GM19351 (cell line): ENCODE data around the gene UQCRQ.

Source experiments
- ATAC-seq: cut with Tn5 transposase; IDR thresholded peaks from one replicate; pipeline ENCODE4 v1.9.1; 2021; ENCODE audit warnings: mild to moderate bottlenecking, moderate library complexity; ENCODE audit not compliant: unreplicated experiment

The UQCRQ gene

DNA sequence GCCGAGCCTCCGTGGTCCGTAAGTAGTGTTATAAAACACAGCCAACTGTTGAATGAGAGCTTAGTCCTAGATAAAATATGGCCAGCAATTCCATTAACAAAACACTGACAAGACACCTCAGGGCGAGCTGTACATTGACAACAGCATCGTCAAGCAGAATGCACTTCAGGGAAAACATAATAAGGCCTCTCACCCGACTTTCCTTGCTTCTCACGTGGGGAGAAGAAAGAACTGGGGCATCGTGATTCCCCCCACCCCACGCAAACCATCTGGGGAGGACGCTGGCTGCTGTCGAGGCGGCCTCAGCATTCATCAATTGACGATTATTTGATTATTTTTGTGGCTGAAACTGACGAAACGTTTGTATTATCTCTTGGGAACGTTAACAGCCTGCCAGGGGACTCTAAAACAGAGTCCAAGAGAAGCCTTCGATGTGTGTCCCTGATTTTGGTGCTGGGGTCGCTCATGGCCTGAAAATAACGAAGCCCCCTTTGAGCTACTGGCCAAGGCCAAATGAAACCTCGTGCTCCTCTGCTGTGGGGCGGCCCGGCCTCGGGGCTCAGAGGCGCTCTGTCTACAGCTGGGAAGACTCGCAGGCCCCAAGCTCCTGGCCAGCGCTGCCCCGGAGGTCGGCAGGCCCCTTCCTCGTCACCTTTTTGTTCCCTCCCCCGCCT is 637 bp upstream of the UQCRQ start:
- ATAC-seq = peak; percentile 24

DNA sequence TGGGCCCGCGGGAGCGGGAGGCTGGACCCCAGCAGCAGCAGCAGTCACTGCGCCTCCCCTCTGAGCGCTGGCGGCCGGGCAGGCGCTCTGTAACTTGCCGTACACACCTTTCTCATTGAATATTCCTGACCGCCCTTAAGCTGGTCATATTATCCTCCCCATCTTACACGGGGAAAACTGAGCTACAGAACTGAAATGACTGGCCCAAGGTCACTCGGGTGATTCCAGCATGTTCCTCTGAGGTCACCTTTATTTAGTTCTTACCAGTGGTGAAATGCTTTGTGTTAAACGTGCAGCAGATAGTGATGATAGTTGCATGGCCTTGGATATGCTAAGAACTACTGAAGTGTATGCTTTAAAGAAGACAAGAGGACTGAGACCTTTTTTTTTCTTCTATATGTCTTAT is 607 bp downstream of the UQCRQ start:
- peak; percentile 11 for ATAC-seq

DNA sequence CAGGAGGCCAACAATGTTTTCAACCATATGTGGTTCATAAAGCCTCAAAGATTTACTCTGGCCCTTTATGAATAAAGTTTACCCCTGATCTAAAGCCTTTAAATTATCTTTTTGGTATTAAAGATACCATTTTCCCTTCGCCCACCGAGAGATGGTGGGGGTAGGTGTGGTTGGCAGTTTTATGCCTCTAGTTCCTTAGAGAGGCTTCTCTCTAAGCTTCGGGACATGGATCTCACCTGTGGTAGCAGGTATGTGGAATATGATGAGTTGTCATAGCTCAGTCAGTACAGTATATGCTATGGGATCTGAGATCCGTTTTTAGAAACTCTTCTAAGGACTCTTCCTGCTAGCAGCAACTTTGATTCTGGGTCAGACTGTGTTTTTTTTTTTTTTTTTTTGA is 2.3 kb downstream of the UQCRQ start:
- no peak for ATAC-seq

DNA sequence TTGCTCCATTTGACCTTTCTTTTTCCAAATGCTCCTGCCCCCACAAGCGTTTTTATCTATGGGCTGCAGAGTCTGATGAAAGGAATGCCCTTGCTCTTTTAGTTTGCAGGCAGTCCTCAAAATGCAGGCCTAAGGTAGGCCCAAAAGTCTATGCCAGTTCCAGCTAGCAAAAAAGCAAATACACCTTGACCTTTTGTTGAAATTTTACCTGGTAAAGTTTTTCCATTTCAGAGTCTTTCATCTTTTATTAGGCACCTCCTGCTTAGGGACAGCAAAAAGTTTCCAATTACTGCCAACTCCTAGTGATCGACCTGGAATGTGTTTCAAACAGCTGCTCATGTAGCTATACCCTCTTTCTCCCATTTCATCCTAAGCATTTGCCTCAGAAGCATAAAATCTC is 4.4 kb downstream of the UQCRQ start:
- no peak for ATAC-seq

DNA sequence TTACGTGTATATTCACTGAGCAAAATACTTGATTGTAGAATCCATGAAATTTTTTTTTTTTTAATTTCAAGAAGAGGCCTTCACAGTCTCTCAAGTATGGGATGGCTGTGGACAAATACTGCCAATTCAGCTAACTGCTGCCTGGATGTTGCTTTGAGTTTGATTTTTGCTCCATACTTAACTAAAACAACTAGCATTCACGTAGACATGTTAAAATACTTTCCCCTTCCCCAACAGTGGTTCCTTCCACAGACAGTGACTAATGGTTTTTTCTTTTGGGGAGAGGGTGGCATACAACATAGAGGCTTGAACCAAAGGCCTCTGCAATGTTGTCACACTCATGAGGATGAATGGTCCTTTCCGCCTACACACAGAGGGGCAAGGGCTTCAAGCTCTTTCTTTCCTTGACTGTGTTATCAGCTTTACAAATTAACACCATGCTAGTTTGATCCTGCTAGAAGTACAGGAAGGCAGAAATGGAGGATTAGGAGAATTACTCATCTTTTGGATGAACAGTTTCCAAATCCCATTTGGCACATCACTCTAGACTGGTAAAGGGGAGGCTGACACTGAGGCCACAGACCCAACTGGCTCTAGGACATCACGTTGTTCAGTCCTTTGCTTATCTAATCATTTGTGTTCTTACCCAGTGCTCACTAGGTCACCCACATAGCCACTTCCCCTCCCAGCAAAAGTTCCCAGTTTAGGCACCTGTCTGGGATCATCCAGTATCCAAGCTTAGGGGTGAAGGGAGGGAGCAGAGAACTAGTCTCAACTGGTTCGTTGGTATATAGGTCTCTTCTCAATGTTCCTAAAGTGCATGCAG is 5.2 kb downstream of the UQCRQ start:
- ATAC-seq = no peak

DNA sequence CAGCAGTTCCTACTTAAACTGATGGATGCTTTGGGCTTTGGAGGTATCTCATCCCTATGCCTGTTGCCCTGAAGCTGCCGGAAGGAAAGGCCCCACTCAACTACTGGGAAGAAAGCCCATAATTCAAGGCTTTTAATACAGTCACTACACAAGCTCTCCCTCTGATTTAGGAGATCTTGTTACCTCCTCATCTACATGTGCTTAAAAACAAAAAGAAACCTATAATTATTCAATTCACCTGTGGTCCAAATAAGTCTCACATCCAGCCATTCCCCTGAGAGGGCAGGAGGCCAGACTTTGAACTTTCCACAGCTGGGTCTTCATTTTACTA is 6.3 kb downstream of the UQCRQ start:
- no peak for ATAC-seq

DNA sequence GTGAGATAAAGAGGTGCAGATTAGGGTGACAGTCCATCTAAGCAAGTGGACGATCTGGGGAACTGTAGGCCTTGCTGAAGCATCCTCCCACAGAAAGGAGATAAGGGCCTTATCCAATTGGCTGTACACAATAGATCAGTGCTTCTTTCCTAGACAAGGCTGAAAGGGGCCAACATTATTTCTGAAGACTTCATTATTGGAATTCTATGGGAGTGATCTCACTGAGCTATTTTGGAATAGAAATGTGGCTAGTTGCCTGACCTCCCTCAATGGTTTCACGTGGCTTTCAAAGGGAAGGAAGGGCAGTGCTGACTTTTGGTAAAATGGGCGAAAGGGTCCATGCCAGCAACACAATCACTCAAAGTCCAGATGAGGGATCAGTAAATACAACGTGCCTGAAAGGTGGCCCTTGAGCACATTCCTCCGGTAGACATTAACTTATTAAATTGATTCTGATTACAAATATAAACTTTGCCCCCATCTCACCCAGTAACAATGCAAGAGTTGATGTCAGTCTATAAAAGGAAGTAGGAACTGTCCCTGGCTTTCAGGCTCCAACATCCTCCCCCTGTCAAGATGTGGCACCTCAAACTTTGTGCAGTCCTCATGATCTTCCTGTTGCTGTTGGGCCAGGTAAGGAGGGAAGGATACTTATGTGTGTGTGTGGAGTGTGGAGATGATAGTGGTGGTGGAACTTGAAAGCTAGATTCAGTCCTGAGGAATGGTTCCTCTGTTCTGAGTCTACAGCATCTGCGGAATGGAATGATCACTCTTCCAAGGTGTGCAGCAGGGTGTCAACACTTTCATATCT is 6.9 kb downstream of the UQCRQ start, which contains the start of gene LEAP2:
Gene LEAP2 (plus strand): TSS at position 550 of the 811 bp plus-strand sequence. CDS start 27 bp downstream, at position 577.
- ATAC-seq = no peak

DNA sequence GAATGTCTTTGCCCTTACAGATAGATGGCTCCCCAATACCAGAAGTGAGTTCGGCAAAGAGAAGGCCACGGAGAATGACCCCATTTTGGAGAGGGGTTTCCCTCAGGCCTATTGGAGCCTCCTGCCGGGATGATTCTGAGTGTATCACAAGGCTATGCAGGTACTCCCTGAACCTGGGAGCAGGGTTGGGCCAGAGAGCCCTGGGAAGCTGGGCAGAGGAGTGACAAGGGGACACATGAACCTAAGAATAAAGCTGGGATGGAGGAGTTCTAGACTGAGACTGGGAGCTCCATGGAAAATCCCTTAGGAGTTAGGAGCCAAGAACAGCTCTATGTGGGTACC is 7.5 kb downstream of the UQCRQ start:
- no peak for ATAC-seq

DNA sequence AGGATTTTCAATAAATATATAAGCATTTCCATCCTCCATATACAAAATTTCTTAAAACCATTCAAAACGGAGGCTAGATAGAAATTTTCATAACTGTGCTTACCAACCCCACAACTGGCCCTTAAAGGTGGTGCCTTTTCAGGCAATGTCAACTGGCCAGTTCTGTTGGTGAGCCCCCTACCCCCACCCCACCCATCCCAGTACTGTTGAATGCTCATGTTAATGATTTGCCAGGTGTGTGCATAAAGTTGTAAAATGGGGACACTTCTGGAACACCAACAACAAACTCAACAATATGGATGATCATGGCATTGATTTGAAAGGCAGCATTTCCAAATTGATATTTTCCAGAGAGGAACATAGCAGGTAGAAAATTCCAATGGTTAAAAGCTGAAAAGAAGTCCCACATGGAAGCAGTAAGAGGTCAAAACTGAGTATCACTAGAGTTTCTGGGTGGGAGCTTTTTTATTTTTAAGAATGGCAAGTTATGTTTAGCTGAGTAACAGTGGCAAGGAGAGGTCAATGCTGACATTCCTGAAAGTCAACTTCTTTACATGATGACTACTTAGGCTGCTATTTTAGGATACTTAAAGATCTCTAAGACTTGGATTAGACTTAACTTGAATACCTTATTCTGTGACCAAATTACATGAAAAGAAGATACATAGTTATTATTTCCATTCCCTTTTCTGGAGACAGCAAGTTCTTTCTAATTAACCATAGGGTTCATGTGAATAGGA is 9.7 kb downstream of the UQCRQ start:
- no peak for ATAC-seq

DNA sequence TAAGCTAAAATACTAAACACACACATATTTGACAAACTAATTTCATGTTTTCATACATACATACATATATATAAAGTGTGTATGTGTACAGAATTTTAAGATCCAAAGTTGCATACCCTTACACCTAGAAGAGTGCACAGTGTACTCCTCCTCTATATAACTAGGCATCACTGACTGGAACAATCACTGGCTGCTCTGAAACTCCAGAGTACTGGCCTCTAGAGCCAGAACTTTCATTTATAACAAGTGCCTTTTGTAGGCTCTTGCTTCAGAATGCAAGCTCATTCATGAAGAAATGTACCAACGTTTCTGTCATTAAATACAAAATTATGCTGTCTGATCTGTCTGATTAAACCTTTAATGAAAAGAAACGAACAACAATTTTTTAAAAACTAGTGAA is 11.0 kb downstream of the UQCRQ start:
- no peak for ATAC-seq

DNA sequence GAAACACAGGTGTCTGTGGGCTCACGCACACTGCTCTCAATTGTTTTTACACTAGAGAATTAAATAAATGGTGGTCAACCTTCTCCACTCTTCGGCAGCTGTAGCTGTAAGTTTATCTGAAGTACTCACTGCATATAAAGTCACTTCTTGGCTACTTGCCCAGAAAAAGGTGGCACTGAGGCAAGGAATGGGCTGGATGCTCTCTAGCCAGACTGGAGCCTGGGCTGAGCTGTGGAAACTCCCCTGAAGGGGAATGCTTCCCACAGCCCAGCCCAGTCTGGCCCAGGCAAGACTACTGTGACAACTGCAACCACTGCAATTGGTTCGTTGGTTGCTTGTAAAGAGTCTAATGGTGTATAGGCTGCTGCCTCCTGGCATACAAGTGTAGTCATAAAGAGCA is 11.5 kb downstream of the UQCRQ start:
- no peak for ATAC-seq

DNA sequence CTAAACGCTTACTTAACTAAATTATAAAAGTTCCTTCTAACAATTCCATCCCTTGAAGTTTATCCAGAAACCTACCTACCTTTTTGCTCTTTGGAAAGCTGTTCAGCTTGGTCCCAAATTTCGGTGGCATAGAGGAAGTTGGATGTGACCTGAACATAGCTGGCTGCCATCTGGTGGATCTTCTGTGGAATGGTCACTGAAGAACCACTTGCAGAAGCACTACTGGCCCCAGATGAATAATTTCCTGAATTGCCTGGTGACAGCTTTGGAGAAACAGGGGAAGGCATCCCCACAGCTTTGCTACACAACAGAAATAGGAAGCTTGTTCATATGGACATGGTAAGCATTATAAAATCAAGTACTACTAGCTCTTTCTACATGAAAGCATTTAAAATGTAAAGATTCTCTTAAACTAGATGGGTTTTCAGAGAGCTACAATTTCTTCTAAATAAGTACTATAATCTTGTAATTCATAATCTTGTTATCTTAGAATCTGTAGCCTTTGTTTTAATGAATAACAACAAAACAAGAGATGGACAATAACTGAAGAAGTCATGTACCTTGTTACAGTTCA is 16.9 kb downstream of the UQCRQ start:
- ATAC-seq = no peak

DNA sequence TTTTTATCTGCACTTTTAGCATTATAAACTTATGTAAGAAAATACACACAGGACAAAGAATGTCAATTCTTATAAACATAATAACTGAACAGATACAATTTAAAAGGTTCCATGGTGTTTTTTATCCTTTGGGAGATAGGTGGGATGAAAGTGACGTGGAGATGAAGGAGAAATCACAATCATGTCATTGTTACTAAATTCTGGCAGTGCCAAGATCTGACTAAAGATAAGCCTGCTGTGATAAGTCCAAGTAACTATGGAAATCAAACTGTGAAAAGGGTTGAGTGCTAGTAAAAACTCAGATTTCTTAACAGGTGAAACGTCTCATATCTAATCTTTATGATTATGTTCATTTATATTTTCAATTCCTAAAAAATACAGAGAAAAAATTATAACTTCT is 18.1 kb downstream of the UQCRQ start:
- ATAC-seq = no peak

DNA sequence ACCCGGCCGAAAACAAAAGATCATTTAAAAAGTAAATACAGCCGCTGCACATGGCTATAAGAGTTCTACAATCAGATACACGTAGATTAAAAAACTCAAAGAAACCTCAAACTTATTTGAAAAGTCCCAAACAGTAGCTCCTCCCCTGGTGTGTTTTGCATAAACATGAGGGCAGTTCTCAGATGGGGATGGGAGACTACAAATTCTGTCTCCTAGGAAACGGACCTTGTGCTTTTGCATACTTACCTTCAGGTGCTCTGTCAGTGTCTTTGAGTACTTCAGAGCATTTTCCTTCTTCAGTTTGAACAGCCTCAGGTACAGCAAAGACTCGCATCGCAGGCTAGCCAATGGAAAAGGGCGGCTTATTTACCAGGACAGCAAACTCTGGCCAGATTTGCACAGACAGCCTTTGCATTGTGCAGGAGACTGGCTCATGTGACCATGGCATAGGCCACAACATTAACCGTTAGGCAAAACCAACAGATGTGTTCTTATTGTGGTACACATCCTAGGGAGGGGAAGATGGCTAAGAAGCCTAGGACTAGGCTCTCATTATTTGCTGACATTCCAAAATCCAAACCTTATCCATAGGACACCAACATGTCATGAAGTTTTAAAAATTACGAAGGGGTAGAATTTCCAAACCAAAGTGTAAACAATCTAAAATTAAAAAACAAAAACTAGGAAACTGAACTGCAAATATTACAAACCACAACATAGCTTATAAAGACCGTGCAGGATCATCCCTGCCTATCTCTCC is 19.8 kb downstream of the UQCRQ start:
- no peak for ATAC-seq

DNA sequence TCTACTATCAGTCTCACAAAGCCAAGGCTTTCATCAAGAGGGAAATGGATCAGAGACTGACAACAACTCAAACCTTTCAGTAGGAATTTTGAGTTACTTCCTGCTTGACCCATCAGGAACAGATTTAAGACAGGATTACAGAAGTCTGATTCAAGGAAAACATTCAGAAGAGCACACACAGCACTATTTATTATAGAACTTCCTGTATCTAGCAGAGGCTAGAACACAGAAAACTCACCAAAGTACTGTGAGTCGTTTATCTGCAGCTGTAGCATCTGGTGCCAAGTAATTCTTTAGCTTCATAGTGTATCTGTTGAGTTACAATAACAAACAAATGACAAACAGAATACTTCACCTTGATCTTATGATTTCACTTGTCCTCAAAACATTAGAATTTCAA is 20.8 kb downstream of the UQCRQ start:
- ATAC-seq = no peak

DNA sequence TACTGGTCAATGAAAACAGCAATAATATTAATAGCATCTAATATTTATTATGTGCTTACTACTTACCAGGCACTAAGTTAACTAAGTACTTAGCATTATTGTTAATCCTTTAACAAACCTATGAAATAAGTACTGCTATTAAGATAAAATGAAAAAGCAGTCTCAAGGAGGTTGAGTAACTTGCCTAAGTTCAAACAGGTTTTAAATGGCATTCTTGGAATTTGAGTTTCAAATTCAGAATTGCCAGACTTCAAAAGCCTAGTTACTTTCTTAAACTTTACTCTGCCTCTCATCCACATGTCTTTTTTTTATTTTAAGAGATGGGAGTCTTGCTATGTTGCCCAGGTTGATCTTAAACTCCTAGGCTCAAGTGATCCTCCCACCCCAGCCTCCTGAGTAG is 23.1 kb downstream of the UQCRQ start:
- no peak for ATAC-seq

DNA sequence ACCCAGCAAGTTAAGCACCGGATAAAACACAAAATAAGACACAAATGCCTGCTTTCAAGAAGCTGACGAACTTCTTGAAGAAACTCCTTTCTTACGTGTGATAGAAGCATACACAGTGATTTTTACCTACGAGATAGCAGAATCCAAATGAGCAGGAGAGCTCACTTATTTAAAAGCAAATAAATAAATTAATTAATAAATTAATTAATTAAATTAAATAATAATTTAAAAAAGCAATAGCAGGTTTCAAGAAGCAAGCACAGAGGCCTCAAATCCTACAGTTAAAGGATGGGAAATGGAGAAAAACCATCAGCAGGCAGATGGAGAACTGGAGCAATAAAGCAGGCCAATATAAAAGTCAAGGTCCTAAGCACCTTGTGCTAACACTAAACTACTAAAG is 24.4 kb downstream of the UQCRQ start:
- ATAC-seq = no peak

DNA sequence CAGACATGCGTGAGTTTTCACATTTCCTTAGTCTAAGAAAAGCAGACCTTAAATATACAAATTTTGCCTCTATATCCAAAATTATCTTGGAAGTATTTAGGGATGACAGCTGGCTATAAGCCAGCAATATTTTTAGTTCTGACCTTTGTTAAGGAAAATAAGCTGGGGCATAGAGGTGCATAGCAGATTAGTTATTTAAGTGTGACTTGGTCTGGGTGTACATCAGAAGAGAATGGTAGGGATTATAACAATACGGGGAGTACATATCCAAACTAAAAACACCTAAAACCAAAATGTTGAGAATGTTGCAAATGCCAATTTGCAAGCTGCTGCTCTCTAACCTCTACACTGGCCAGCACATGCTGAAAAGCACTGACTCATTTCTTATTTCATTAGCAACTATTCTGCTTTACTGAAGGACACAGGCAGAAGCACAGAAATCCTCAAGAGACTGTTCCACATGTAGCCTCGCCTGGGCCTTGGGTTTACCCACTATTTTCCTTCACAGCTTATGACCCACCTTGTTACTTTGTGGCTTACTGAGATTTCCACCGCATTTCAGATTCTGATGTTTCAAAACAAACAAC is 29.4 kb downstream of the UQCRQ start:
- ATAC-seq = no peak

DNA sequence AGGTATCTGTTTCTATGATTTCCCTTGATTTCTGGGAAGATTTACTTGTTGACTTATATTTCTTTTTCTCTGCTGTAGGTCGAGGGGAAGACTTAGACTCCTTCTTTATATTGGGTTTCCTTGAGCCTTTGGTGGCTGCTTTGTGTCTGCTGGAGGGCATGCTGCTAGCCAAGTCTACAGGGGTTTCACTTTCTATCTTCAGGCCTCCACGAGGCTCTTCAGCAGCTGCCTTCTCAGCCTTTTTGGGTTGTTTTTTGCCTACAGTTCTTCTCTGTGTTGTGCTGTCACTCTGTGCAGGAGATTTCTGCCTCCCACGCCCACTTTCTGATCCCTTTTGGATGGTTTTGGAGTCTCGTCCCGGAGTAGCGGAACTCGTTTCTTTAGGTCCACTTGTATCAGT is 30.2 kb downstream of the UQCRQ start:
- ATAC-seq = no peak

DNA sequence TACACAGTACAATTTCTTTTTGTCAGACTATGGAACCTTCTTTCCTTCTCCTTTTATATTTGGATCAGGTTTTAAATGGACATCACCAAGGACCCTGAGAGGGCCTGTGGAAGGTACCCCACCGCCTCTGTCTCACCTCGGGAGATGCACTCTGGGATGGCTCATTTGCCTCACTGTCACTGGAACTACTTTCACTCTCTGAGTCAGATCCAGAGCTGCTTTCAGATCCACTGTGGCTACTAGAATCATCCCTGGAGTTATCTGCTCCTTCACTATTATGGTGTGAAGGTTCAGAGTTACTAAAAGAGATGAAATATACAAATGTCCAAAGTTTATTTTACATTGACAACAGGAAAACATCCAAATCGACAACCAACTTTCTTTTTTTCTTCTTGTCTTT is 31.7 kb downstream of the UQCRQ start:
- ATAC-seq = no peak
